Endometrial microvascular endothelial cells (primary cell): ENCODE measurements around the gene NAV2. TPM values are rescaled to one million over a fixed set of nuclear protein-coding genes. Genes with fewer than 3 reads are reported as not detected.

Experiments
- in situ Hi-C: cut with HindIII; loops from 2 replicates; pipeline ENCODE4 v1.10.0; 2017; ENCODE audit warnings: low sequenced_read_pairs, low pct_unique_long_range_greater_than_20kb; ENCODE audit errors: inconsistent ontology term
- total RNA-seq: library from RNA; depleted of rRNA; stranded (reverse); fragments of >200 nt; gene quantifications from one replicate; pipeline ENCODE4 v1.2.3, GENCODE V29; 2015; ENCODE audit errors: inconsistent ontology term

The NAV2 gene
- total RNA-seq, 1 donor from 2014 or later = 27.0 TPM

DNA sequence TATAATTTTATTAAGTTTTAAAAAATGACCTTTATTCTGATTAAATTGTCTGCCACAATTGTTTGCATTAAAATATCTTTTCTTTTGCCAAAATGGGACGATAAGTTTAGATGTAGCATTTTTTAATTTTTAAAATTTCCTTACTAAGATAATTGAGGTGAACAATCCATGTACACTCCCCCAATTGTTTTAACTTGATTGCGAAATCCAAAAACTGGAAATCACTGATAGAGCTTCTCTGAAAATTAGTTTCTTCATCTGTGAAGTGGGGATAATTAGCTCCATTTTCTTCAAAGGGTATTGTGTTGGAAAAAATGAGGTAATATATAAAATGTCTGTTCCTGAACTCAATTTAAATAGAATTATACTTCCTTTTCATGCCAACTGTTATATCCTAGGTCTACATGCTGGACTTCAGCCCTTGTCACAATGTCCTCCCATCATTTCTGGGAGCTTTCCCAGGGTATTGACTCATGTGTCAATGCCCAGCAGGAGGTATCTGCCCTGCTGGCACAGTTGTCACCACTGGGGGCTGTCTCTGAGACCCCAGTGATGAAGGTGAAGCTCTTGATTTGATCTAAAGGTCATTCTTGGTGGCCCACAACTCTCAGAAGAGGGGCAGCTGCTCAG lies 28.7 kb upstream of the NAV2 start:
- in situ Hi-C loops = no loop called here

DNA sequence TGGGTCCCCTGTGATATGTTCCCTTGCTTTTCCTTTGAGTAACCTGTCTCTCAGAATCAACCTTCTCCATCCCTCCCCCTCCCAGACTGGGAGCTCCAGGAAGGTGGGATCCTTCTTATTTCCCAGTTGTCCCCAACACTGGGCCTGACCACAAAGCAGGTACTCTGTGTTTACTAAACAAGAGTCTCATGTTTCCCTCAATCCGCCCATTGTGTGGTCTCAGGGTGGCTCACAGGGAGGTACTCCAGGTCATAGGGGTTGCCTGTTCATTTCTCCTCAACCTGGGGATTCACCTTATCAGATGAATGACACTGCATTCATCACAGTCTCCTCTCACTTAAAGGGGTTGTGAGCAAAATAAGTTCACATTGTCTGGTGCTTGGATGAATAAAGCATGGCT lies 26.4 kb upstream of the NAV2 start:
- in situ Hi-C loops = no loop called here

DNA sequence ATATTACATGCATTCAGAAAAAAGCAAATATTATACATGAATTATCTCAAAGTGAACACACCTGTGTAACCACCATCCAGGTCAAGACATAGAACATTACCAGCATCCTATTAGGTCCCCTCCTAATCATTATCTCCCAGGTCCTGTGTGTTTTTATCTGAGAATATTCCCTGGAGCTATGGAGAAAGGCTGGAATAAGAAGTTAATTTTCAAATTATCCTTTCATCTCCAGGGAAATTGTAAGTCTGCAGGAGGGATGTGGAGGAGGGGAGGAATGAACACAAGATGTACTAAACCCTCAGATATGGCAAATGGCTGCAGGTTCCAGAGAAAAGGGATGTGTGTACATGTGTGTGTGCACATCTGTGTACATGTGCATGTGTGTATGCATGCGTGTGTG lies 25.2 kb upstream of the NAV2 start:
- in situ Hi-C loops = no loop called here

DNA sequence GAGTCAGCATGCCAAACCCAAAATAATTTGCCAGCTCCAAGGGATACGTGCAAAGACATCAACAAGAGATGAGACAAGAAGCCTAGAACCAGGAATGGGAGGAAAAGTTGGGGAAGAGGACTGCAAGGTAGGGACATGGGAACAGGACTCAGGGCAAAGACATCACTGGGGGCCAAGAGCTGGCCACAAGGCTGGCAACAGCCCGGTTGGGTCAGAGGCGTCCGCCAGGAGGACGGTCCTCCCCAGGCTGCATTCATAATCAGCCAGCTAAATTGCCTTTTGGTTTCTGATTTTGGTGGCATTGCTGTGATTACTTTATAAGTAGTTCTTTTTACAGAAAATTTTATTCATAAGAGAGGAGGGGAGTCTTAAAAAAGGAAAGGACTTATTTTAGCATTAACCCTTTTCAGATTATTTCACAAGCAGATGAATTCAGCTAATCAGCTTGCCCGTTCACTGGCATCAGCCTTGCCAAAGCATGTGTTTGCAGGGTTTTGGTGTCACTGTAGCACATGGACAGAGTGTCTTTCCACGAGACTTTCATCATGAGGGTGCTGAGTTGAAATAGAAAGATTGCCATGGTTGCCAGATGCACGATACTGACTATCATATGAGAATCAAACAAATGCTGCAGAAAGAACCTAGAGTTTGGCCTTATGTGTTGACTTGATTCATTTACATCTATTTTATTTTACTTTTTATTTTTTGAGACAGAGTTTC lies 23.2 kb upstream of the NAV2 start:
- in situ Hi-C loops = no loop called here

DNA sequence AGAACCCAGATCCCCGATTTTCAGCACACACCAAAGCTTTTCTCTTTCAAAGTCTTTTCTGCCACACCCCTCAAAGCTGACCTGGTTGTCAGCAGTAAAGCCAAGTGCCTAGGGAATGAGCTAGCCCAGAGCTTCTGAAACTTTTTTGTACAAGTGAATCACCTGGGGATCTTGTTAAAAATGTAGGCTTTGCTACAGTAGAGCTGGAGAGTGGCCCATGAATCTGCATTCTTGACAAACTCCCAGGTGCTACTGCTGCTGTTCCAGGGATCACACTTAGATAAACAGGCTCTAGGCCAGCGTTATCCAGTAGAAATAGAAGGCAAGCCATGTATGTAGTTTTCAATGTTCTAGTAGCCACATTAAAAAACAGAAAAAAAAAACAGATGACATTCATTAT lies 21.8 kb upstream of the NAV2 start:
- in situ Hi-C loops = no loop called here

DNA sequence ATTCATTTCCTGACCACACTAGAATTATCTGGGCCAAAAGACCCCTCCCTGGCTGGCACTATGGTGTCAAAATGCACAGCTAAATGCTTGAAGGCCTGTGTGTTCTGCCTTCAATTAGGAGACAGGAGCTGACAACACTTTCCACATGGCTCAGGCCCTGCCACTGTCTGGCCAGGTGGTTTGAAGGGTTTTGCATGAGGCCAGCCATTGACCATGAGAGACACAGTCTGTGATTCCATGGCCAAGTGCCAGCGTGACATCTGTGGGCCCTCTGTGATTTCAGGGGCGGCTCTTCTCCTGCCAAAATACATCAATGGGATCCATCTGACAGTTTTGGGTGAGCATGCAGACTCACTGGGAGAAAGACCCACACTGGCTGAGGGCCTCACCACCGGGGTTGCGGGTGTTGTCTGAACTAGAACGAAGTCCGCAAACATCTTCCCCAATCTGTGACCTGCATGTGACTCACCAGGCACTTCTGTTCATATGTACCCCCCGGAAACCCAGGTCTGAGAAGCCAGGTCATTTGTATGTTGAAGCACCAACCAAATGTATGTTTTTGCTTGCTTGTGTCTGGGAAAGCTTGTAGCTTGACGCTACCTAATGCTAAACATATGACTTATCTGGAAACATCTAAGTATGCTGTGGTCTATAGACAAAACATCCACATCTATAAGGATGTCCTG lies 20.7 kb upstream of the NAV2 start:
- in situ Hi-C loops = no loop called here

DNA sequence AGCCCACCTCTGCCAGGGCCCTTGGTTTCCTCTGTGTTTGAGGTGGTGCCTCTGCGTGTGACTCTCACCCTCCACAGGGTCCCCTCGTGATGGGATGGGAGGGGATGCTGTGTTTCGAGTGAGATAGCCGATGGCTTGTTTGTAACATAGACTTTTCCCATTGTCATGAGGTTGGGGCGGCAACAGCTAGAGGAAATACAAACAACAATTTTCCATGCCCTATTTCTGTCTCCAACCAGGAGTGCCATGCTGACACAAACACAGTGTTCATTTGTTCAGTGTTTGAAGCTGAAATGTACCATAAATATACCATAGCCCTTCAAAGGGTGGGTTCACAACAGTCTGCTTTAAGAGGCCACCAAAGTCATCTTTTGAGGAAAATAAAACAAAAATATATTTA lies 19.5 kb upstream of the NAV2 start:
- in situ Hi-C loops = no loop called here

DNA sequence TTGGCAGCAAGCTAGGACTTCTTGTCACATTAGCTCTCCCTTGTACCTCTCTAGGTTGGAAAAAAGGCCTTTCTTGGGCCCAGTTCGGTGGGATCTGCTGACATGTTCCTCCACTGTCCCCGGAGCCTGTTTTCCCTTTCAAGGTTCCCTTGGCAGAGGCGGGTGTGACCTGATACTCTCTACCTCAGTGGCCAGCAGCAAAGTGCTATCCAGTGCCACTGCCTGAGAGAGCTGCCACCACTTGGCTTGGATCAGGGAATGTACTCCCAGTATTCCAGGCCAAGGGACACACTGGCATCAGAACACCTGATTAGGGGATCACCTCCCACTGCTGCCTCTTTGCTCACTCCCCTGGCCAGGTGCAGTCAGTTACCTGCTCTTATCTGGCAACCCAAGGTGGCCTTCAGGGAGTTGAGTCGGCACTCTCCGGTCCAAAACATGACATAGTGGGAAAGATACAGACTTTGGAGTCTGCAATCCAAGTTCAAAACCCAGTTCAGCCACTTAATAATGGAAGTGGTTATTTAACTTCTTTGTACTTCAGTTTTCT lies 17.8 kb upstream of the NAV2 start:
- in situ Hi-C loops = no loop called here

DNA sequence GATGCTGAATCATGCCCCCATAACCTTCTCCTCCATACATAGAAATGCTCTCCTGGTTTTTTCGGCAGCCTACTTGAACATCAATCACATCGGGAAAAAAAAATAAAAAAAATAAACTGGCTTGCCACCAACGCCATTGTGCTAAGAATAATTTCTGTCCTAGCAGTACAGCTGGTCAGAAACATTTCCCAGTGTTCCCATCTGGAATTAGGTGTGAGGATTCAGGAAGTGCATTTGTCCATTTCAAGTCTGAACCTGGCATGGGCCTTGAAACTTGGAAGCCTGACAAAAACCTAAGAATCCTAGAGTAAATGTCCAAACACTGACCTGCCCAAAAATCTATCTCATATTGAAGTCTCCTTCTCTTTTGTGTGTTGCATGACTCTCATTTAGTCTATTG lies 16.6 kb upstream of the NAV2 start:
- in situ Hi-C loops = no loop called here

DNA sequence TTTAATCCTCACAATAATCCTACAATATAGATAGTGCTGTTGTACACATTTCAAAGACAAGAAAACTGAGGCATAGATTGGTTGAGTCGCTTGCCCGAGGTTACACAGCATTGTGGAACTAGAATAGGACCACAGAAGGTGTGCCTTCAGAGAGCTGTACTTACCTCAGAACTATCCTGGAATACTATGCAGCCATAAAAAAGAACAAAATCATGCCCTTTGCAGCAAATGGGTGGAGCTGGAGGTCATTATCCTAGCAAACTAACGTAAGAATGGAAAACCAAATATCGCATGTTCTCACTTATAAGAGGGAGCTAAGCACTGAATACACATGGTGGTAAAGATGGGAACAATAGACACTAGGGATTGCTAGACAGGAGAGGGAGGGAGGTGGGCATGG lies 15.7 kb upstream of the NAV2 start:
- in situ Hi-C loops = no loop called here

DNA sequence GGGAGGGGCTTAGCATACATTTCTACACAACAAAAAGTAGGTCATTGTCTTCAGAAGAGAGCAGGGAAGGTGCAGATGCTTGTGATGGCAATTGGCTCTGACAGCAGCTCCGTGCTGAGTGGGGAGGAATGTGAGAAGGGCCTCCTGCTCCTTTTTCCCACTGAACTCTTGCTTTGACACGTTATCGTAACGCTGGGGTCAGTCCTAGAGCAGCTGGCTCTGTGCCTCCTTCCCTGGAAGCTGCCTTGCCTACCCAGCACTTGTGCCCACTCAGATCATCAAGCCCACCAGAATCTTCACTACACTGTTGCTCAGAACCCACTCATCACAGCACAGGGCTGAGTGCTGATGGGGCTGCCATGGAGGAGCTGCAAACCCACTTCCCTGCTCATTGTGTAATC lies 14.9 kb upstream of the NAV2 start:
- in situ Hi-C loops = no loop called here

DNA sequence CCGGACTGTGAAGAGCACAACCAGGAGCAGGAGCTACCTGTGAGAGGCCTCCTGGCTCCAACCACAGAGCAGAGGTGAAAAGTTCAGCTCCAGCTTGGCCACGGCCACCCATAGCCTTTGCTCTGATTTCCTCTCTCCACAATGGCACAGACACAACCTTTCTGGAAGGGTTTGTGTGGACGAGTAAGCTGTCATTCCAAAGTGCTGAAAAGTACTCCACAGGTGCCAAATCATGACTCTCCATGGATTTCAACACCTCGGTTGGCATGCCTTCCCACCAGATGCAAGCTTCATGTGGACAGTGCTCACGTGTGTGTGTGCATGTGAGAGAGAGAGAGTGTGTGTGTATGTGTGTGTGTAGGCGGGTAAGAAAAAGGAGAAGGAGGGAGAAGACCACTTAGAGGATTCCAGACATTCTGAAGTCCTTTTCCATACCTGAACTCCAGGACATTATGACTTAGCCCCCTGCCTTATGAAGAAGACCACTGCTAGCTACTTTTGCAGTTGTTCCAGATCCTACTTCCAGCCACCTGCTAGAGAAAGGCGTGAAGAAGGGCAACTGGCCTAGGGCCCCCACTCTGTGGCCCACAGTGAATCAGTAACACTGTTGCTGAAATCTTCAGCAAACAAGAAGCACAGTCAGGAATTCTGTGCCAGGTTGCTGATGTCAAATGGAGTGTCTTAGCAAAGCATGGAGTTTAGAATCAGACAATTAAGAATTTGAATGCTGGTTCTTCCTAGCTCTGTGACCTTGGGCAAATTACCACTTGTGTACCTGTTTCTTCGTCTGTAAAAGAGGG lies 13.9 kb upstream of the NAV2 start:
- in situ Hi-C loops = no loop called here

DNA sequence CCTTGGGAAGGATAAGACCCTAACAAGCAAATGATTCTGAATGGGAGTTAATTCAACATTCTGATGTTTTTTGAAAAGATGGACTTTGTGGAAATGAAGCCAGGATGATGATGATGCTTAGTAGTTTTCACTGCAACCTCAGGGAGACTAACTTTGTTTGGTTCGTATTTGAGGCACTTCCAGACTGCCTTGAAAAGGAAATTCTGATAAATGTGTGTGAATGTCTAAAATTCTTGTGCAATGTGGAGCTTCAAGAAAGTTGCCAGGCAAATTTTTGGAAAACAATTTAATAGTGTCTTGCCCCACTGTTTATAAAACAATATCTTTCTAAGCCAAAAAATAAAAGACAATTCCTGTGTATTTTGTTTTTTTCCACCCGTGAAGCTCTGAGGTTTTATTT lies 11.2 kb upstream of the NAV2 start:
- in situ Hi-C loops = no loop called here

DNA sequence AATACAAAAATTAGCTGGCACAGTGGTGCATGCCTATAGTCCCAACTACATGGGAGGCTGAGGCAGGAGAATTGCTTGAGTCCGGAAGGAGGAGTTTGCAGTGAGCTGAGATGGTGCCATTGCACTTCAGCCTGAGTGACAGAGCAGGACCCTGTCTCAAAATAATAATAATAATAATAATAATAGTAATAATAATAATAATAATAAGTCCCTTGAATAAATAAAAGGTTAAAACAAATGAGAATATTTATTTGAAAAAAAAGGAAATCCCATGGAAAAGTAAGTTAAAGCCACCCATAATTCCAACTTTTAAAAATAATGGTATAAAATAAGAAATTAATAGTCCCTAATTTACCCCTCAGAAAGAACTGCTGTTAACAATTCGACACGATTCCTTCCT lies 10.0 kb upstream of the NAV2 start:
- in situ Hi-C loops = no loop called here

DNA sequence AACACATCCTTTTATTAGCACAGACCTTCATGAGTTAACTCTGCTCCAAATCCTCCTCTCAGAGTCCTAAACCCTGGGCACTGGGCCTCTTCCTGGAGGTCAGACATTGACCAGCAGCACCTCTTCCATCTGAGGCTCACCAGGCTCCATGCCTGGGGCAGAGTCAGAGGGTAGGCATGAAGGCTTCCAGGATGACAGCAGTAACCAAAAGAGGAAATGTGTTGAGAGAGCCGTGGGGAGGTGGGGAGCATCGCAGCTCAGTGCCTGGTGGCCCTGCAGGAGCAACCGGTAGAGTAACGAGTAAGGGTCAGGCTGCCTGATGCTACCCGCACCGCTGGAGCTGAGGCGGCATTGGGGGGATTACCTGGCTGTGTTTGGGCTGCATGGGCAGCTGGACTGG lies 9.4 kb upstream of the NAV2 start:
- in situ Hi-C loops = no loop called here

DNA sequence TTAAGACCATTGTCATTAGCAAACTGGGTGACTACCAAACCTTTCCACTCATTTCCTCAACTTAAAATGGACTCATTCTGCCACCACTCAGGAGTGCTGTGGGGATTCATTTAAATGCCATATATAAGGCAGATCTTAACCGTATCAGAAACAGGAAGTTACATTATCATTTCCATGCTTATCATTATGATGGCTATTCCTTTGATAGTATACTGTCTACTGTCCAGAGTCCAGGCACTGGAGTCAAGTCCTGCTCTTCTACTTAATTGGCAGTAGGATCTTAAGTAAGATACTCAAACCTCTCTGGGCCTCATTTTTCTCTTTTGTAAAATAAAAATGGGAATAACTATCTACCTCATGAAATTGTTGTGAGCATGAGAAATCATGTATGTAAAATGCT lies 8.4 kb upstream of the NAV2 start:
- in situ Hi-C loops = no loop called here

DNA sequence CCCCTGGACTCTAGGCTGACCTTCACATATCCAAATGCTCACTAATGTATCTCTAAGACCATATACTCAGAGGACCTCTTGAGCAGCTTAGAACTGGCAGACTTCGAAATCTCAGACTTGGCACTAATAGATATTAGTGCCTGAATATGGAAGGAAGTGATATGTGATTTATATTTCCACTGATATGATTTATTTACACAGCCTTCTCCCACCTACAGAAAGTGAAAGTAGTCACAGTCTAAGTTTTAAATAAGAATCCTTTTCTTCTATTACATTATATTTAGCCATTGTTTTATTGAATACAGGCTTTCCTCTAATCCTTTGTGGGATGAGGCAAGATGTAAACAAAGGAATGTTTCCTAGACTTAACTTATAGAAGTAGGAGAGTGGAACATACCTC lies 6.7 kb upstream of the NAV2 start:
- in situ Hi-C loops = no loop called here

DNA sequence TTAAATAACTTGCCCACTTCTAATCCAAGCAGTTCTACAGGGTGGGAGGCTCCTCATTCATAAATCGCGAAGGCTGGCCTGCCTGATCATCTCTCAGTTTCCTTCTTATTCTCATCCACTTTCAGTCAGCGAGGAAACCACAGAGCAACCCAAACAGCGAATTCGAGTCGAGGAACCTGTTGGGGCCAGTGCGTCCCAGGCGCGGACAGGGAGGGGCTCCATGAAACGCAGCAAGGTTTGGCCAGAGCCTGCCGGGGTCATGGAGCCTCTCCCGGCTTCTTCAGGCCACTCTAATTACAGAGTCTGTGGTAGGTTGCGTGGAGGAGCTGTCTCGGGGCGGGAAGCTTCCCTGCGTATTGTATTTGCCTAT lies 741 bp upstream of the NAV2 start:
- in situ Hi-C loops = no loop called here

DNA sequence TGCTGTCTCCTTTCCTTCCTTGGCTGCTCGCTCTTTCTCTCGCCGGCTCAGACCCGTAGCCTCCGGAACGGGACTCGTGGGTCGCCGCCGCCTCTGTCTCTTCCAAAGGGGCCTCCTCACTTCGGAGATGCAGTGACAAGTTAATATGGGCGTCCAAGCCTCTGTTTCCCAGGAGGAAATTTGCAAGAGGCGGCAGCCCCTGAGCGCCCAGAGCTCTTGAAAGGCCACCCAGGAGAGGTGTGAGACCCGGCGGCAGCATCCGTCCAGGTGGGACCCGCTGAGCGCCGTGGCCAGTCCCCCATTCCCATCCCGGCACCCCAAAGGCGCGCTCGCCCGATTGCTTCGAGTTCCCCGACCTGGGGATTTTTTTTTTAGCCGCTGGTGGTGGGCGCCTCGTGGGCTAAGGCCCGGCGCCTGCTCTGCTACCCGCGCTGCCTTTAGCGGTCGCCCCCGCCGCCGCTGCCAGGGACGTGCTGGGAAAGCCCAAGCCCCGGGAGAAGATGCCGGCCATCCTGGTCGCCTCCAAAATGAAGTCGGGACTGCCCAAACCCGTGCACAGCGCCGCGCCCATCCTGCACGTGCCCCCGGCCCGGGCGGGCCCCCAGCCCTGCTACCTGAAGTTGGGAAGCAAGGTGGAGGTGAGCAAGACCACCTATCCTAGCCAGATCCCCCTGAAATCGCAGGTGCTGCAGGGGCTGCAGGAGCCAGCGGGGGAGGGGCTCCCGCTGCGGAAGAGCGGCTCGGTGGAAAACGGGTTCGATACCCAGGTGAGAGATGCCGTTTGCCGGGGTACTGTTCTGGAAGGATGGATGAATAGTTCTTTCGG lies 772 bp downstream of the NAV2 start:
- in situ Hi-C loops = no loop called here
